Thoracic aorta (tissue), 2 donors: Measurements from ENCODE around the gene THBS3. TPM values are rescaled to one million over a fixed set of nuclear protein-coding genes. Genes with fewer than 3 reads are reported as not detected.

ENCODE experiments used
- ATAC-seq: fragments of 150-250 bp; one replicate; pipeline ENCODE4 v1.8.0; 2017; ENCODE audit warnings: low read depth; ENCODE audit not compliant: insufficient number of reproducible peaks, low FRiP score
- DNase-seq: peaks from one replicate; pipeline ENCODE4 v3.0.0-alpha.2; 2020; ENCODE audit warnings: low spot score
- H3K27ac ChIP-seq, 2 donors: fragments of 200-600 bp; sonication (generic); 1 replicate in 1 of 2; 2 replicates in 1 of 2; pipeline ENCODE4 v1.5.1; 2016; ENCODE audit warnings: mild to moderate bottlenecking in 2 of 2, moderate library complexity in 2 of 2
- H3K27me3 ChIP-seq: fragments of 200-600 bp; sonication (generic); replicated peaks from 2 replicates; pipeline ENCODE4 v1.6.0; 2016; ENCODE audit warnings: mild to moderate bottlenecking; ENCODE audit not compliant: insufficient read depth
- H3K36me3 ChIP-seq: fragments of 200-600 bp; sonication (generic); one replicate; pipeline ENCODE4 v1.5.1; 2016
- H3K4me1 ChIP-seq, 2 donors: fragments of 200-600 bp; sonication (generic); 1 replicate in 1 of 2; 2 replicates in 1 of 2; pipeline versions ENCODE4 v1.5.1 to v1.6.0; 2016; ENCODE audit warnings: low read depth in 2 of 2, mild to moderate bottlenecking in 1 of 2; ENCODE audit not compliant: control insufficient read depth in 1 of 2
- H3K4me3 ChIP-seq: fragments of 200-600 bp; sonication (generic); 2 replicates; pipeline ENCODE4 v1.5.1; 2016; ENCODE audit warnings: mild to moderate bottlenecking
- H3K9me3 ChIP-seq: fragments of 200-600 bp; sonication (generic); 2 replicates; pipeline ENCODE4 v1.5.1; 2016
- total RNA-seq, 2 donors: library from RNA; depleted of rRNA; stranded (reverse); fragments of >200 nt; gene quantifications; one replicate each; pipeline versions ENCODE4 v1.1.0 to v1.2.3, GENCODE V29; 2016
- TF ChIP-seq, protein P1 (sequence below): fragments of 200-600 bp; sonication (generic); IDR thresholded peaks from one replicate; pipeline ENCODE4 v1.5.1; 2019; ENCODE audit warnings: antibody characterized with exemption

The THBS3 gene
- total RNA-seq, 2 donors from 2014 or later, result 45.3 to 81.6 TPM

DNA sequence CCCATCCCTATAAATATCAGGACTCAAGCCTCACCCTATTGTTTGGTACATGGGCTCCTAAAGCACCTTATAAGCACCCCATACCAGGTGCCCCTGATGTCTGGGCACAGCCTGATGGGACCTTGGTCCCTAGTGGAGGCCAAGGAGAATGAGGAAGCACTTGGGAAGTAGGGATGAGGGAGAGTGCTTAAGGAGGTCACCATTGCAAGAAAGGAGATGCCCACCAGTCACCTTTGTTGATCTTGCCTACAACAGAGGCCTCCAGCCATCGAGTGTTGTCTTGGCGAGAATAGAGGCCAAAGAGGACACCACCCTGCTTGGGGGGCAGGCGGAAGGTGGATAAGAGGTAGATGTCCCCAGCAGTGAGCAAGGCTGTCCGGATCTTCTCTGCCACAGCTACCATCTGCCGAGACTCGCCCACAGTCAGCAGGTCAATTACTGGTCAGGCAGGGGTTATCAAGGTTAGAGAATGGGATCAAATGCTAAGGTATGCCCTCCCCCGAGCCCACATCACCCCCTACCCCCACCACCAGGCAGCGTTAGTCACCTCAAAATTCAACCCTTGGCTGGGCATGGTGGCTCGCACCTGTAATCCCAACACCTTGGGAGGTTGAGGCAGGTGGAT, 1.6 kb downstream of the THBS3 start:
- Histone ChIP-seq H3K36me3 (no peaks in the 10 kb centered on the region), H3K4me1 (peaks cover 18 to 36% of the 10 kb centered on the region in 2 donors), H3K27me3 (no peaks in the 10 kb centered on the region), H3K27ac (peak overlapping the region; percentile 97 to 100), H3K4me3 (no peak overlapping the region), H3K9me3 (no peaks in the 10 kb centered on the region)
- no peak for ATAC-seq
- no peak for DNase-seq
- TF ChIP-seq, protein P1, sequence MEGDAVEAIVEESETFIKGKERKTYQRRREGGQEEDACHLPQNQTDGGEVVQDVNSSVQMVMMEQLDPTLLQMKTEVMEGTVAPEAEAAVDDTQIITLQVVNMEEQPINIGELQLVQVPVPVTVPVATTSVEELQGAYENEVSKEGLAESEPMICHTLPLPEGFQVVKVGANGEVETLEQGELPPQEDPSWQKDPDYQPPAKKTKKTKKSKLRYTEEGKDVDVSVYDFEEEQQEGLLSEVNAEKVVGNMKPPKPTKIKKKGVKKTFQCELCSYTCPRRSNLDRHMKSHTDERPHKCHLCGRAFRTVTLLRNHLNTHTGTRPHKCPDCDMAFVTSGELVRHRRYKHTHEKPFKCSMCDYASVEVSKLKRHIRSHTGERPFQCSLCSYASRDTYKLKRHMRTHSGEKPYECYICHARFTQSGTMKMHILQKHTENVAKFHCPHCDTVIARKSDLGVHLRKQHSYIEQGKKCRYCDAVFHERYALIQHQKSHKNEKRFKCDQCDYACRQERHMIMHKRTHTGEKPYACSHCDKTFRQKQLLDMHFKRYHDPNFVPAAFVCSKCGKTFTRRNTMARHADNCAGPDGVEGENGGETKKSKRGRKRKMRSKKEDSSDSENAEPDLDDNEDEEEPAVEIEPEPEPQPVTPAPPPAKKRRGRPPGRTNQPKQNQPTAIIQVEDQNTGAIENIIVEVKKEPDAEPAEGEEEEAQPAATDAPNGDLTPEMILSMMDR, result no peak

DNA sequence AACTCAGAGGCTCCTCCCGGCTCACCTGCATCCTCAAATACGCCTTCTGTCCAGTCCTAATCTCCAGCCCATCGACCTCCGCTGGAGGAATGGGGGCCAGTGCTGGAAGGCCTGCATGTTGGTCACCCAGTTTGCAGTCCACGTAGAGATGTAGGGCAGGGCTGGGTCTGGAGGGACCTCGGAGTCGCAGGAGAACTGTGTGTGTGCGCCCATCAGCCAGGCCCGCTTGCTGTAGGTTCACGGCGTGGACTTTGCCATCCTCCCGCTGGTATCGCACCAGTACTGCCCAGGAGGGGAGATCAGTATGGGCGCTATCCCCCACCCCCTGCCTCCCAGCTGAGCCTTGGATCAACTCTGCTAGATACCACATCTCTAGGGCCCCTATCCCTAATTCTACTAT, 2.7 kb downstream of the THBS3 start:
- no peaks in the 10 kb centered on the region for H3K9me3 ChIP-seq
- no peaks in the 10 kb centered on the region for H3K36me3 ChIP-seq
- DNase-seq (no peak), ATAC-seq (no peak)
- no peaks in the 10 kb centered on the region for H3K27me3 ChIP-seq
- TF ChIP-seq, protein P1, result no peak
- H3K4me3 ChIP-seq, result no peak overlapping the region
- no peak overlapping the region for H3K27ac ChIP-seq
- peaks cover 18 to 32% of the 10 kb centered on the region in 2 donors for H3K4me1 ChIP-seq

DNA sequence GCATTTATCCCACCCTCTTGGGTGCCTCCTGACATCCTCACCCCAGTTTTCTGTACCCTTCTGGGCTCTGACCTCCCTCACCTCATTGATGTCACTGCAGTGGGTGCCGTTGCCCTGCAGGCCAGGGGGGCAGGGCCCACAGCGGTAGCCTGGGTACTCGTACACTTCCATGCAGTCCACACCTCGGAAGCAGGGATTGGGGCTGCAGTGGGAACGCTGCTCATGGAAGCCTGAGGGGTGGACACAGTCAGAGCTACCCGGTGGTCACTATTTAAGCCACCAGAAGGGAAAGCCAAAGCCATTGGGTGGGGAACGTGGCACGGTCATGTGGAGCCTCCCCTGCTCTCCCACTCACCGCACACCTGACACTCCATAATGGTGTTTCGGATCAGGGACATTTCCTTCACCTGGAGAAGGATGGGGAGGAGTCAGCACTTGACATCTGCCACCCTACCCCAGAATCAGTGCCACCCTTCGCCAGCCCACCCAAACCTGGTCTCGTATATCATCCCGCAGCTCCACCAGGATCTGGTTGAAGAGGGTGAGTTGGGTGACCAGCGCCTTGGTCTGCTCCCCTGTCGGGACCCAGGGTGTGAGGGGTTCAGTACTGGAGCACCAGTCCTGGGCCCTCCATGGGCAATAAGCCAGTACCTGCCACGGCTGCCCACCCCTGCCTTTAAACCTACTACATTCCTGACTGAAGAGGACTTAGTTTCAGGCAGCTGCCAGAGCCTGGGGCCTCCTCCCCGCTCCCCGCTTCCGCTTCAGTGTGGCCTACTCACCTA, 4.8 kb downstream of the THBS3 start:
- Histone ChIP-seq H3K4me1 (peaks cover 10 to 21% of the 10 kb centered on the region in 2 donors), H3K27ac (no peak overlapping the region), H3K27me3 (no peaks in the 10 kb centered on the region), H3K36me3 (no peaks in the 10 kb centered on the region), H3K4me3 (no peak overlapping the region), H3K9me3 (no peaks in the 10 kb centered on the region)
- no peak for DNase-seq
- TF ChIP-seq, protein P1, result no peak
- ATAC-seq, result no peak

DNA sequence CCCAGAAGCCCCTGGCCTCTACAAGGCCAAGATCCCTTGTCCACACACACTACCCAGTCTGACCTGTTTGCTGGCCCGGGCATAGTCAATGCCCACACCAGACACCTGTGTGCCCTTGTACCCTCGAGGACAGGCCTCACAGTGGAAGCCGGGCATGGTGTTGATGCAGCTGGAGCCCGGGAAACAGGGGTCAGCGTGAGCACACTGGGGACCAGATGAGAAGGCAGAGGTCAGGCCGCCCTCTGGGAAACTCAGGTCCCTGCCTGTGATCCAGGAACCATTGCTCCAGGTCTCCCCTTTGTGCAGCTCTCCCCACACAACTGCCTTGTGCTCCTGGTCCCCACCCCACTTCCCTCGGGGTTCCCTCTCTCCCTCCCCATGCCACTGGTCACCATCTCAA, 5.5 kb downstream of the THBS3 start:
- Histone ChIP-seq H3K9me3 (no peaks in the 10 kb centered on the region), H3K27ac (no peak overlapping the region), H3K4me1 (peaks cover 7 to 14% of the 10 kb centered on the region in 2 donors), H3K4me3 (no peak overlapping the region), H3K36me3 (peaks cover 5% of the 10 kb centered on the region), H3K27me3 (no peaks in the 10 kb centered on the region)
- TF ChIP-seq, protein P1, result no peak
- no peak for ATAC-seq
- DNase-seq, result no peak

DNA sequence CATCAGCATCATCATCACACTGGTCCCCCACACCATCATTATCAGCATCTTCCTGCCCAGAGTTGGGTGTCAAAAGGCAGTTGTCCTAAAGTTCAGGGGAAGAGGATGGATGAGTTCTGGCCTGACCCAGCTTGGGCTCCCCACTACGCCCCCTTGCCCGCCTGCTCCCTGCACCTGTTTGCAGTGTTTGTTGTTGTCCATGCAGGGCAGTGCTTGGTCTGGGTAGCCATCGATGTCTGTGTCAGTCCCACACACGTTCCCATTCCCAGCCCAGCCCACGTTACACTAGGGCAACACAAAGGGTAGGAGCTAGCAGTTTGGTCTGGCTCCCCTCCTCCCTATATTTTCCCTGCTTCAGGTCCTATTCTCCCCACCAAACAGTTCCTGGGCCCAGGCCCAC, 6.8 kb downstream of the THBS3 start:
- Histone ChIP-seq H3K27ac (no peak overlapping the region), H3K9me3 (no peaks in the 10 kb centered on the region), H3K36me3 (peaks cover 9% of the 10 kb centered on the region), H3K4me3 (no peak overlapping the region), H3K4me1 (peaks cover 0 to 1% of the 10 kb centered on the region in 2 donors), H3K27me3 (no peaks in the 10 kb centered on the region)
- no peak for DNase-seq
- ATAC-seq, result no peak
- TF ChIP-seq, protein P1, result no peak
